Tibial nerve (tissue), 3 donors: ENCODE measurements around the gene GOT2.
"Not testable (repeated sequence)": the region's sequence is repeated elsewhere in the genome, so short reads cannot be mapped to it uniquely, and the experiment has no call there.

Source experiments
- POLR2A ChIP-seq, 2 donors: fragments of 450-650 bp; IDR thresholded peaks; one replicate each; pipeline ENCODE4 v1.6.1; 2017; ENCODE audit warnings: antibody characterized with exemption in 2 of 2, mild to moderate bottlenecking in 2 of 2, moderate library complexity in 2 of 2
- TF ChIP-seq, protein P1 (sequence below), 5 experiments: fragments of 200-600 bp in 3 of 5; fragments of 450-650 bp in 2 of 5; sonication (generic) in 3 of 5; IDR thresholded peaks; one replicate each; pipeline ENCODE4 v1.5.1; 2016 to 2019; ENCODE audit warnings: antibody characterized with exemption in 5 of 5, mild to moderate bottlenecking in 3 of 5, moderate library complexity in 2 of 5

DNA sequence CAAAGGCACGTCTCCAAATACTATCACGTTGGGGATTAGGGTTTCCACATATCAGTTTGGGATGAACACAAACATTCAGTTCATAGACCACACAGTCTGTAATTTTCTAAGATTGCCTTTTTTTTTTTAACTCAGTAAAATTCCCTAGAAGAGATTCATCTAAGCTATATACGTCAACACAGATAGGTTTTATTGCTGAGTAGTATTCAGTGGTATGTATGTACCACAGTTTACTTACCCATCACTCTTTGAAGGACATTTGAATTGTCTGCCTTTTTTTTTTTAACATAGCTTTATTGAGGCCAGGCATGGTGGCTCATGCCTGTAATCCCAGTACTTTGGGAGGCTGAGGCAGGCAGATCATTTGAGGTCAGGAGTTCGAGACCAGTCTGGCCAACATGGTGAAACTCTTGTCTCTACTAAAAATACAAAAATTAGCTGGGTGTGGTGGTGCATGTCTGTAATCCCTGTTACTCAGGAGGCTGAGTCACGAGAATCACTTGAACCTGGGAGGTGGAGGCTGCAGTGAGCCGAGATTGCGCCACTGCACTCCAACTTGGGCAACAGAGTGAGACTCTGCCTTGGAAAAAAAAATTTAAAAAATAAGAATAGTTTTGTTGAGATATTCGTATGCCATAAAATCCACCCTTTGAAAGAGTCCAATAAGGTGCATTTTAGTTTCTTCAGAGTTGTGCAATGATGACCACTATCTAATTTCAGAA, 47.0 kb downstream of the GOT2 start:
- TF ChIP-seq, protein P1, sequence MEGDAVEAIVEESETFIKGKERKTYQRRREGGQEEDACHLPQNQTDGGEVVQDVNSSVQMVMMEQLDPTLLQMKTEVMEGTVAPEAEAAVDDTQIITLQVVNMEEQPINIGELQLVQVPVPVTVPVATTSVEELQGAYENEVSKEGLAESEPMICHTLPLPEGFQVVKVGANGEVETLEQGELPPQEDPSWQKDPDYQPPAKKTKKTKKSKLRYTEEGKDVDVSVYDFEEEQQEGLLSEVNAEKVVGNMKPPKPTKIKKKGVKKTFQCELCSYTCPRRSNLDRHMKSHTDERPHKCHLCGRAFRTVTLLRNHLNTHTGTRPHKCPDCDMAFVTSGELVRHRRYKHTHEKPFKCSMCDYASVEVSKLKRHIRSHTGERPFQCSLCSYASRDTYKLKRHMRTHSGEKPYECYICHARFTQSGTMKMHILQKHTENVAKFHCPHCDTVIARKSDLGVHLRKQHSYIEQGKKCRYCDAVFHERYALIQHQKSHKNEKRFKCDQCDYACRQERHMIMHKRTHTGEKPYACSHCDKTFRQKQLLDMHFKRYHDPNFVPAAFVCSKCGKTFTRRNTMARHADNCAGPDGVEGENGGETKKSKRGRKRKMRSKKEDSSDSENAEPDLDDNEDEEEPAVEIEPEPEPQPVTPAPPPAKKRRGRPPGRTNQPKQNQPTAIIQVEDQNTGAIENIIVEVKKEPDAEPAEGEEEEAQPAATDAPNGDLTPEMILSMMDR (IDR thresholded peaks at IDR 0.05) = not testable (repeated sequence)
- not testable (repeated sequence) for TF ChIP-seq POLR2A (IDR thresholded peaks at IDR 0.05)
